ENCODE results near the gene CEP85L. TPM values are rescaled to one million over a fixed set of nuclear protein-coding genes. Genes with fewer than 3 reads are reported as not detected.

CEP85L gene
- polyA plus RNA-seq, 1 of the 3 experiments (the other 2 are of a cell fraction), result 1.1 TPM

DNA sequence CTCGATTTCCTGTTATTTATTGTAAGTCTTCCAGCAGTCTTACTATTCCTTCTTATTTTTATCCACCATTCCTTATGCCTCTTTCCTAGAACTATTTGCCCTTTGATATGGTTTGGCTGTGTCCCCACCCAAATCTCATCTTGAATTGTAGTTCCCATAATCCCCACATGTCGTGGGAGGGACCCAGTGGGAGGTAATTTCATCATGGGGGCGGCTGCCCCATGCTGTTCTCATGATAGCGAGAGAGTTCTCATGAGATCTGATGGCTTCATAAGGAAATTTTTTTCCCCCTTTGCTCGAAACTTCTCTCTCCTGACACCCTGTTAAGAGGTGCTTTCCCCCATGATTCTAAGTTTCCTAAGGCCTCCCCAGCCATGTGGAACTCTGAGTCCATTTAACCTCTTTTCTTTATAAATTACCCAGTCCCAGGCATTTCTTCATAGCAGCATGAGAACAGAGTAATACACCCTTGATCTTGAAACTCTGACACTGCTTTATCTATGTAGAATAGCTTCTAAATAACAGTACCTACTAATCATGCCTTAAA is 54.5 kb downstream of the CEP85L start:
- Histone ChIP-seq H3F3A (replicated peaks; ENCODE audit: insufficient read depth) (peaks cover 5% of the 10 kb centered on the region), H3K9me2 (no peaks in the 10 kb centered on the region), H3K36me3 (replicated peaks in 1 of 2; ENCODE audit: control insufficient read depth in 1 of 2, insufficient read depth in 2 of 2, low read length in 1 of 2) (peaks cover 0 to 7% of the 10 kb centered on the region in 2 experiments), H4K20me1 (ENCODE audit: insufficient read depth) (peaks cover 5% of the 10 kb centered on the region; the same call in 1 of the 2 replicates), H3K4me1 (ENCODE audit: control insufficient read depth in 1 of 2, insufficient read depth in 2 of 2, low read depth in 1 of 2, low read length in 1 of 2) (no peaks in the 10 kb centered on the region), H3K9ac (no peak overlapping the region), H3K79me2 (ENCODE audit: insufficient read depth) (0 out of 2 replicates have a peak, but pooled peaks cover 4% of the 10 kb centered on the region), H3K9me3 (no peaks in the 10 kb centered on the region), H3K4me3 (ENCODE audit: low read depth in 2 of 2, low read length in 1 of 2) (no peak overlapping the region), H3K4me2 (no peak overlapping the region), H3K27ac (ENCODE audit: low read depth in 2 of 2, low read length in 1 of 2) (no peak overlapping the region), H3K27me3 (ENCODE audit: insufficient read depth) (no peaks in the 10 kb centered on the region), H2AFZ (ENCODE audit: low read depth) (no peak overlapping the region)
- ChIA-PET CTCF (interaction anchor here (0.6 to 1.7 kb wide), 2 partner anchors 31 to 81 kb away, joined by 4 read pairs; no protein-coding TSS in a partner anchor), POLR2A (no interaction called here)
- no peak for TF ChIP-seq RFX5 (IDR thresholded peaks at IDR 0.05; ENCODE audit: low read length)
- no peak for TF ChIP-seq FOSL2 (IDR thresholded peaks at IDR 0.05; ENCODE audit: borderline replicate concordance, low read depth)
- no peak for TF ChIP-seq SMC3 (IDR thresholded peaks at IDR 0.05; ENCODE audit: low read depth, low read length)
- TF ChIP-seq, protein P1, sequence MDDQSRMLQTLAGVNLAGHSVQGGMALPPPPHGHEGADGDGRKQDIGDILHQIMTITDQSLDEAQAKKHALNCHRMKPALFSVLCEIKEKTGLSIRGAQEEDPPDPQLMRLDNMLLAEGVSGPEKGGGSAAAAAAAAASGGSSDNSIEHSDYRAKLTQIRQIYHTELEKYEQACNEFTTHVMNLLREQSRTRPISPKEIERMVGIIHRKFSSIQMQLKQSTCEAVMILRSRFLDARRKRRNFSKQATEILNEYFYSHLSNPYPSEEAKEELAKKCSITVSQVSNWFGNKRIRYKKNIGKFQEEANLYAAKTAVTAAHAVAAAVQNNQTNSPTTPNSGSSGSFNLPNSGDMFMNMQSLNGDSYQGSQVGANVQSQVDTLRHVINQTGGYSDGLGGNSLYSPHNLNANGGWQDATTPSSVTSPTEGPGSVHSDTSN (IDR thresholded peaks at IDR 0.05), result no peak
- TF ChIP-seq POLR2AphosphoS5 (IDR thresholded peaks at IDR 0.05; ENCODE audit: low read depth, low read length), result no peak
- TF ChIP-seq, protein P2, sequence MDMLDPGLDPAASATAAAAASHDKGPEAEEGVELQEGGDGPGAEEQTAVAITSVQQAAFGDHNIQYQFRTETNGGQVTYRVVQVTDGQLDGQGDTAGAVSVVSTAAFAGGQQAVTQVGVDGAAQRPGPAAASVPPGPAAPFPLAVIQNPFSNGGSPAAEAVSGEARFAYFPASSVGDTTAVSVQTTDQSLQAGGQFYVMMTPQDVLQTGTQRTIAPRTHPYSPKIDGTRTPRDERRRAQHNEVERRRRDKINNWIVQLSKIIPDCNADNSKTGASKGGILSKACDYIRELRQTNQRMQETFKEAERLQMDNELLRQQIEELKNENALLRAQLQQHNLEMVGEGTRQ (IDR thresholded peaks at IDR 0.05; ENCODE audit: borderline replicate concordance, low read depth, low read length), result no peak
- TF ChIP-seq, protein P3, sequence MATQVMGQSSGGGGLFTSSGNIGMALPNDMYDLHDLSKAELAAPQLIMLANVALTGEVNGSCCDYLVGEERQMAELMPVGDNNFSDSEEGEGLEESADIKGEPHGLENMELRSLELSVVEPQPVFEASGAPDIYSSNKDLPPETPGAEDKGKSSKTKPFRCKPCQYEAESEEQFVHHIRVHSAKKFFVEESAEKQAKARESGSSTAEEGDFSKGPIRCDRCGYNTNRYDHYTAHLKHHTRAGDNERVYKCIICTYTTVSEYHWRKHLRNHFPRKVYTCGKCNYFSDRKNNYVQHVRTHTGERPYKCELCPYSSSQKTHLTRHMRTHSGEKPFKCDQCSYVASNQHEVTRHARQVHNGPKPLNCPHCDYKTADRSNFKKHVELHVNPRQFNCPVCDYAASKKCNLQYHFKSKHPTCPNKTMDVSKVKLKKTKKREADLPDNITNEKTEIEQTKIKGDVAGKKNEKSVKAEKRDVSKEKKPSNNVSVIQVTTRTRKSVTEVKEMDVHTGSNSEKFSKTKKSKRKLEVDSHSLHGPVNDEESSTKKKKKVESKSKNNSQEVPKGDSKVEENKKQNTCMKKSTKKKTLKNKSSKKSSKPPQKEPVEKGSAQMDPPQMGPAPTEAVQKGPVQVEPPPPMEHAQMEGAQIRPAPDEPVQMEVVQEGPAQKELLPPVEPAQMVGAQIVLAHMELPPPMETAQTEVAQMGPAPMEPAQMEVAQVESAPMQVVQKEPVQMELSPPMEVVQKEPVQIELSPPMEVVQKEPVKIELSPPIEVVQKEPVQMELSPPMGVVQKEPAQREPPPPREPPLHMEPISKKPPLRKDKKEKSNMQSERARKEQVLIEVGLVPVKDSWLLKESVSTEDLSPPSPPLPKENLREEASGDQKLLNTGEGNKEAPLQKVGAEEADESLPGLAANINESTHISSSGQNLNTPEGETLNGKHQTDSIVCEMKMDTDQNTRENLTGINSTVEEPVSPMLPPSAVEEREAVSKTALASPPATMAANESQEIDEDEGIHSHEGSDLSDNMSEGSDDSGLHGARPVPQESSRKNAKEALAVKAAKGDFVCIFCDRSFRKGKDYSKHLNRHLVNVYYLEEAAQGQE (IDR thresholded peaks at IDR 0.05; ENCODE audit: low read depth, low read length), result no peak
- no peak for TF ChIP-seq RCOR1 (IDR thresholded peaks at IDR 0.05; ENCODE audit: low read length)
- no peak for TF ChIP-seq RAD21 (IDR thresholded peaks at IDR 0.05; ENCODE audit: low read length)
- TF ChIP-seq JUND (IDR thresholded peaks at IDR 0.05), result no peak
- TF ChIP-seq, protein P4, sequence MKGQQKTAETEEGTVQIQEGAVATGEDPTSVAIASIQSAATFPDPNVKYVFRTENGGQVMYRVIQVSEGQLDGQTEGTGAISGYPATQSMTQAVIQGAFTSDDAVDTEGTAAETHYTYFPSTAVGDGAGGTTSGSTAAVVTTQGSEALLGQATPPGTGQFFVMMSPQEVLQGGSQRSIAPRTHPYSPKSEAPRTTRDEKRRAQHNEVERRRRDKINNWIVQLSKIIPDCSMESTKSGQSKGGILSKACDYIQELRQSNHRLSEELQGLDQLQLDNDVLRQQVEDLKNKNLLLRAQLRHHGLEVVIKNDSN (IDR thresholded peaks at IDR 0.05; ENCODE audit: borderline replicate concordance, low read depth), result no peak
- DNase-seq, result no peak
- WGBS (ENCODE audit: low lambda C conversion rate), result 92% methylated on average over 5 of the region's 5 CpGs

Measured in SK-N-SH (cell line).